NOMO-1 treated with DMSO at 0.1 percent for 48 hours (cell line): Measurements from ENCODE around the gene TARBP1.
A peak's percentile ranks its signal among the peaks of the same experiment; 100 is the strongest.
"Not testable (repeated sequence)": the region's sequence is repeated elsewhere in the genome, so short reads cannot be mapped to it uniquely, and the experiment has no call there.

ENCODE experiments used
- DNase-seq: peaks from one replicate; lab custom pipeline; 2025; ENCODE audit not compliant: unreplicated experiment; lab: John Stamatoyannopoulos, UW

The TARBP1 gene

GRCh38 chr1:234398849-234399381 is 80.1 kb downstream of the TARBP1 start:
- DNase-seq: peak; percentile 85

DNA sequence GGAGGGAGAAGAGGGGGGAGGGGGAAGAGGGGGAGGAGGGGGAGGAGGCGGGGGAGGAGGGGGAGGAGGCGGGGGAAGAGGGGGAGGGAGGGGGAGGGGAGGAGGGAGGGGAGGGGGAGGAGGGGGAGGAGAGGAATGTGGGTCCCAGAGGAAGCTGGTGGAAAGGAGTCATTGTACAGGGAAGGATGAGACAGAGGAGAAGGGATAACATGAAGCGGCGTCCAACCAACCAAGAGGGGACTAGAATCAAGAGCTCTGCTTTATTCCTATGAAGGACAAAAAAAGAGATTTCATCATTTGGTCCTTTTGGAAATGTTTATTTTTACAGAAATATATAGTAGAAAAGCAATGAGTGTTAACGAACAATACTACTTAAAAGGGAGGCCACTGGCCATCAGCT is 81.2 kb downstream of the TARBP1 start:
- no peak for DNase-seq

DNA sequence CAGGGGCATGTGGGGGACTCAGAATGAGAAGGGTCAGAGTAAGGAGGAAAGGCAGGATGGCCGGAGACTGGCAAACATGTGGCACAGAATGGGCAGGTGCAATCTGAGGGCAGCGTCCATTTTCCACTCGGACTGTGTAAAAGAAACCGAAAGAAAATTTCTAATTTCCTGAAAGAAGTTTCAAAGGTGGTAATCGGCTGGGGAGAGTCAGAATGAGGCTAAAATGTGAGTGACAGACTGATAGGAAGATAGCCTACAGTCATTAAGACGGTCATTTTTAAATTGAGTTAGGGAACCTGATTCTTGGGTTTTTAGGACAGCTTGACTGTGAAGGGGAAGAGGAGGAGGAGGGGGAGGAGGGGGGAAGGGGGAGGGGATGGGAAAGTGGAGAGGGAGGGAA is 82.1 kb downstream of the TARBP1 start:
- peak; percentile 12 for DNase-seq

DNA sequence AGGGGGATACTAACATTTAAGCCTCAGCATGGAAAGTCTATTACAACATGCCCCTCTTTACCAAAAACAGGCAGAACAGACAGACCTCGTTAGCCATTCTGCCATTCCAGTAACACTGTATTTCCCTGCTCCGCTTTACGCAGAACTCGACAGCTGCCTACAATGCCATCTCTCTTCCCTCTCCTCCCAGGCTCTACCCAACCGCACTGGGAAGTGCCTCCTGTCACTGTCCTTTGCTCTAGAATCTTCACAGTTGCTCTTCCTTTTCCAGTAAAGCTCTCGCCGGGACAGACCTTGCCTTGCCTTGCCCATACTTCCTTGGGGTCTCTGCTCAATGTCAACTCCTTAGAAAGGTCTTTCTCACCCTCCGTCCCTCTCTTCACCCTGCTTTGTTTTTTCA is 82.9 kb downstream of the TARBP1 start:
- no peak for DNase-seq

DNA sequence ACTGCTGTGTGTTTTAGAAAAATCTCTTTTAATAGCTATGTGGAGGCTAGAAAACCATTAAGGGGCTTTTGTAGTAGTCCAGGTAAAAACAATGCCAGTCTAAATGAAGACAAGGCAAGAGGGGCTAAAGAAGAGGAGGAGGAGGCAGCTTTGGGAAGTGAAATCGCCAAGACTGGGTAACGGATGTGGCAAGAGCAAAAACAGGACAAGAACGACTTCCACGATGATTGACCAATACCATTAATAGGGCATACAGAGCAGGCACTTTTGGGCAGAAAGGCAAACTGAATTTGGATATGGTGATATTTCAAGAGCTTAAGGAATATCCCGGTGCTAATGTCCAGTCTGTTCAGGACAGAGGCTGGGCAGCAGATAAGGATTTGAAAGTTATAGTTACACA is 83.7 kb downstream of the TARBP1 start:
- peak; percentile 40 for DNase-seq

DNA sequence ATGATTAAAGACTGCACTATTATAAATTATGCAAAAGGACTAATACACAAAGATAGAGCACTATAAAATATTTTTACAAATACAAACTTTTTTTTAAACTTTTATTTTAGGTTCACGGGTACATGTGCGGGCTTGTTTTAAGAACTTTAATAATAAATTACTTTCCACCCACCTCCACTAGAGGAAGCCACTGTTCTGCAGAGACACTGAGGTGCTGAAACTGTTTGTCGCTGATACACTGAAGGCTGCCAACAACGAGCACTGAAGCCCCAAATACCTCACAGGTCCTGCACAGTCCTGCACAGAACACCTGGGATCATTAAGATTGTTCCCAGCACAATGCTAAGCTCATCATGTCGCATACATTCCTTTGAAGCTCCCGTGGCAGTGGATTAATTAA is 85.8 kb downstream of the TARBP1 start:
- DNase-seq: no peak

DNA sequence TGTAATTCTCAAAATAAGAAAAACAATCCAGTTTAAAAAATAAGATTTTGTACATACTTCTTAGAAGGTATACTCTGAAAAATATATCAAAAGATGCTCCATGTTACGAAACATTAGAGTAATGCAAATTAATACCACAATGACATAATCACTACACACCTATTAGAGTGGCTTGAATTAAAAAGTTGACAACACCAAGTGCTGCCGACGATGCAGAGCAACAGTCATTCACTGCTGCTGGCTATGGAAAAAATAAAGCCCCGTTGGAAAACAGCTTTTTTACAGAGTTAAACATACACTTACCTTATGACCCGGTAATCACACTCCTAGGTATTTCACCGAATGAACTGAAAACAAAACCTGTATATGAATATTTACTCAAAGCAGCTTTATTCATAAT is 90.9 kb downstream of the TARBP1 start:
- DNase-seq: no peak

GRCh38 chr1:234386122-234386521 is 92.9 kb downstream of the TARBP1 start:
- DNase-seq: no peak

GRCh38 chr1:234381699-234382555 is 97.1 kb downstream of the TARBP1 start:
- no peak for DNase-seq

DNA sequence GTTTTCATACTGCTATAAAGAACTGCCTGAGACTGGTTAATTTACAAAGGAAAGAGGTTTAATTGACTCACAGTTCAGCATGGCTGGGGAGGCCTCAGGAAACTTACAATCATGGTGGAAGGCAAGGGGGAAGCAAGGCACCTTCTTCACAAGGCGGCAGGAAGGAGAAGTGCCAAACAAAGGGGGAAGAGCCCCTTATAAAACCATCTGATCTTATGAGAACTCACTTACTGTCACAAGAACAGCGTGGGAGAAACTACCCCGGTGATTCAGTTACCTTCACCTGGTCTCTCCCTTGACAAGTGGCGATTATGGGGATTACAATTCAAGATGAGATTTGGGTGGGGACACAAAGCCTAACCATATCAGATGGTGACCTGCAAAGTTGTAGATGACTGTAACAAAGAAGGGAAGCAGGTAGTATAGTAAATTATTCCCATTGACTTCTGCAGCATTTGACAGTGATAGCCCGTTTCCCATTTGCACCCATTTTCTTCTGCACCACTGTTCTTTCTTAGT is 99.3 kb downstream of the TARBP1 start:
- DNase-seq: not testable (repeated sequence)

DNA sequence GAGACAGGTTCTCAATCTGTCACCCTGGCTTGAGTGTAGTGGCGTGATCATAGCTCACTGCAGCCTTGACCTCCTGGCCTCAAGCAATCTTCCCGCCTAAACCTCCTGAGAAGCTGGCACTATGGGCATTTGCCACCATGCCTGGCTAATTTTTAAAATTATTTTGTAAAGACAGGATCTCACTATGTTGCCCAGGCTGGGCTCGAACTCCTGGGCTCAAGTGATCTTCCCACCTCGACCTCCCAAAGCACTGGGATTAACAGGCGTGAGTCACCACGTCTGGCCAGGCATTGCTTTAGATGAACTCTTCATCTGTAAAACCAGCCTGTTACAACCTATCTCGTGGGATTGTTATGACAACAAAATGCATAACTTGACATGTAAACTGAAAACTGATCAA is 103.3 kb downstream of the TARBP1 start:
- DNase-seq: no peak

GRCh38 chr1:234373959-234374254 is 105.1 kb downstream of the TARBP1 start:
- DNase-seq: no peak

DNA sequence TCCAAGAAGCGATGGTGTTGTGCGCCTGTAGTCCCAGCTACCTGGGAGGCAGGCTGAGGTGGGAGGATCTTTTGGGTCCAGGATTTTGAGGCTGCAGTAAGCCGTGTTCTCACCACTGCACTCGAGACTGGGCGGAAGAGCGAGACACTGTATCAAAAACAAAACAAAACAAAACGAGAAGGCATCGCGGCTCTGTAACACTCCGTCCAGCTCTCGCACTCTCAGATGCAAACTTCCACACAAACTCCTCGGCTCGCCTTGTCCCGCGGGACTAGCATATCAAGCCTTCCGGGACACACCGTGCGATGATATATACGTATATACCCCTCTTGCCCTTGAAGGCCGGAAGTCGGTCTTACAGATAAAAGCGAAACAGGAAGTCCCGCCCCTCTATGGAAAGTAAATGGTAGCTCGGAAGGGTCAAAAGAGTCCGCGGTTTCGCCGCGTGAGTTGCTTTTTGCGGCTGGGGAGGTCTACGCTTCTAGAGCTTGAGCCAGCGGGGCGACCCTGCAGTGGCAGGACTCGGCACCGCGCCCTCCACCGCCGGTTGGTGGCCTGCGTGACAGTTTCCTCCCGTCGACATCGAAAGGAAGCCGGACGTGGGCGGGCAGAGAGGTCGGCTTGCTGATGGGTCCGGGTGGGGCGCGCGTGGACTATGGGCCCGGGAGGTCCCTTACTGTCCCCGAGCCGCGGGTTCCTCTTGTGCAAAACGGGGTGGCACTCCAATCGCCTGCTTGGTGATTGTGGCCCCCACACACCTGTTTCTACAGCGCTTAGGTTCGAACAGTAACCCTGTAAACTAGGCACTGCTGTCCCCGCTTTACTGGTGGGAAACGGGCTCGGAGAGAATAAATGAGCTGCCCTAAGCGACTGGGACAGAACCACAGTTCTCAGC is 105.7 kb downstream of the TARBP1 start, which contains the start of gene COA6:
Gene COA6 (plus strand): TSS at position 393 of the 895 bp plus-strand sequence. CDS start 11 bp downstream, at position 404.
- peak; percentile 93 for DNase-seq

DNA sequence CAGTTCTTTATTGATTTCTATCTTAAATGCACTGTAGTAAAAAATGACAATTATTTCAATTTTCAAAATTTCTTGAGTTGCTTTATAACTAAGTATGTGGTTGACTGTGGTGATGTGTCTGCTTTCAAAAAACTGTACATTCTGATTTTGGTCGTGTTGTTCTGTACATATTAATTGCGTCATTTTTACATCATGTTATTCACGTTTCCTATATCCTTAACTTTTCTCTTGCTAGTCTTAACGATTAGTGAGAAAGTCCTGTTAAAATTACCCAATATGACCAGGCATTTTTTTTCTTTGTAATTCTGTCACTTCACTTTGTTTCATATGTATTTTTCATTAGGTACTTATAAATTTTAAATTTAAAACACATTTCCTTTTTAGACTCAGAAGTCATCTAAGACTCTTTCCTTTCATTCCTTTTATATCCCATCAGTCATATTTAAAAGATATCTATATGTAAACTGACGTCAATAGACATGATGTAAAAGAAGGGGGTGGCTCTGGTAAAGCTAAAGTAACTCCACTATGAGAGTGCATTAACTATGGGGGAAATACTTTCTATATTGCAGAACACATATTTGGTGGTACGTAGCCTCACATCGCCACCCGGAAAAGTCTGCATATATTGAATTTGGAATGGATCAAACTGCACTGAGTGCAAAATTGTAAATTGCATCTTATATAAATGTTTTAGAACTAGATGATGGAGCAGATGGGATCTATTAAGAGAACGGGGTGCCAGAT is 106.8 kb downstream of the TARBP1 start:
- peak; percentile 12 for DNase-seq

DNA sequence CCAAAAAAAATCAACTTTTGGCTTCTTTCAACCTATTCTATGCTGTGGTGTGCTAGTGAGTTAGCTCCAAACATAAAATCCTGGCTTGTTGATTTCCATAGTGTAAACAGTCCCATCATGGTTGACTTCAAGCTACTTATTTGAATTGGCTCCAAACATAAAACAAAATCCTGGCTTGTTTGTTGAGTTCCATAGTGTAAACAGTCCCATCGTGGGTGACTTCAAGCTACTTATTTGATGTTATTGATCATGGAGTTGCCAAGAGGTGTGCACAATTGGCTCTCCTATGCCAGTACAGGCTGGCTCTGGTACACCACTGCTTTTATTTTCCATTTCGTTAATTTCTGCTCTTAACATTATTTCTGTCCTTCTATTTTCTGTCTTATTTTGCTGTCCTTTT is 107.6 kb downstream of the TARBP1 start:
- DNase-seq: no peak

GRCh38 chr1:234369784-234370183 is 109.2 kb downstream of the TARBP1 start:
- DNase-seq: peak; percentile 23

DNA sequence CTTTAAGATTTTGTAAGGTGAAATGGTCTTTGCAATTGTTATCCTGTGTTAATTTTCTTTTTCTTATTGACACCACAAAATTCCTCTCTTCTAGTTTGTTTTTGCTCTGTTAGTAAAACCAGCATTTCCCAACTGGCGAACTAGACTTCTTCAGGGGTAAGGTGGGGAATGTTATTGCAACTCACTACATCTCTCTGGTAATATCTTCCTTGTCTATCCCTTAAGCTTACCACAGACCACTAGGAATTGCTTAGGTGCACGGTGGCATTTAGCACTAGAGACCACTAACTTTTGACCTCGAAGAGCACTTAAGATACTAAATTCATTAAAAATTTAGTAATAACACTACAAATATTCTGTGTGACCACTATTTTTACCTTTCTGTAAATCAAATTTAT is 109.9 kb downstream of the TARBP1 start:
- DNase-seq: no peak

DNA sequence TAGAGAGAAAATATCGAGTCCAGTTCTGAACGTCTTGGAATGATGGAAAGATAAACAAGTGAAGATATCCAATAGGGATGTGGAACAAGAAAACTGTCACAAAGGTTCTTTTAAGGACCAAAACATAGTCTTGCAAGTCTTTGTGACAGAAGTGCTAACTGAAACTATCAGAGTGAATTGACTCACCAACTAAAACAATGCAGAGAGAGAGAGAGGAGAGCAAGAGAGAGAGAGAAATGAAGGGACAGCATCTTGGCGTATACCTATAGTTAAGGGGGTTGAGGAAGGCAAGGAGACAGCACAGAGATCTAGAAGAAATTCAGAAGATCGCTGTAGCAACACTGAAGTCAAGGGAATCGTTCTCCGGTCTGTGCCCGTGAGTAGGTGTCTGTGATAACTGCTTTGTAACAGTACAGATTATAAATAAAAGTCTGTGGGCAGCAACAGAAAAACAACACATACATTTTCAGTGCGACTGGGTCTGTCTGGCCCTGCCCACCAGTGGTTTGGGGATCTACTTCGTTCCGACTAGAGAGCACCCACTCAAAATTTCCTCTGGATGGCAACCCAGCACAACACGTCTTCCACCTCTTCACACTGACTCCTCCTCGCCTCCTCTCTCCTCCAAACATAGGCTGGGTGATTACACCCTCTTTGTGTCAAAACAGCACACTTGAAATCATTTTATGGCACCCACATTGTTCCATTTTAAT is 110.5 kb downstream of the TARBP1 start:
- DNase-seq: no peak

GRCh38 chr1:234362558-234362957 is 116.4 kb downstream of the TARBP1 start:
- DNase-seq: no peak

GRCh38 chr1:234361102-234361603 is 117.8 kb downstream of the TARBP1 start:
- DNase-seq: no peak
